SKM-1 (cell line): ENCODE data around the gene LCN2.
A peak's percentile ranks its signal among the peaks of the same experiment; 100 is the strongest.
"Not testable (repeated sequence)": the region's sequence is repeated elsewhere in the genome, so short reads cannot be mapped to it uniquely, and the experiment has no call there.

Experiments
- DNase-seq: peaks from one replicate; lab custom pipeline; 2025; ENCODE audit not compliant: unreplicated experiment; lab: John Stamatoyannopoulos, UW

LCN2 gene

DNA sequence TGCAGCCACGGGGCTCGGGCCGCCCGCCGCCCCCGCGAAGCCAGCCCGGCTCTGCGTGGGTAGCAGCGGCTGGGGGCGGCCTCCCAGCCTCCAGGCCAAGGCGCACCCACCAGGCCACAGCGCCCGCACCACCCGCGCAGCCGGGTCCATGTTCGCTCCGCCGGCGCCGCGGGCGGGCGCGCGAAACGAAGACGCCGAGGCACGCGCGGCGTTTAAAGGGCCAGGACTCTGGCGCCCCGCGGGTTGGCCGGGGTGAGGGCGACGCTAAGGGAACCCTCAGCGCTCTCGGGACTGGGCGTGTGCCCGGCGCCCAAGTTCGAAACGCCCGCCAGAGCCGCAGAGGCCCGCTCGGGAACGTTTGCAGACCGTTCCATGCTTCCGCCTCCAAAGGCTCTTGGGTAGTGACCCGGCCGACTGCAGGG lies 21.7 kb upstream of the LCN2 start, which contains the start of gene PTGES2:
Gene PTGES2, minus strand, starts transcription at position 162 of the 422 bp plus-strand sequence. Its CDS starts 12 bp downstream, at position 150.
- peak; percentile 28 for DNase-seq

GRCh38 chr9:128127990-128128835 lies 21.0 kb upstream of the LCN2 start:
- DNase-seq: peak; percentile 74

DNA sequence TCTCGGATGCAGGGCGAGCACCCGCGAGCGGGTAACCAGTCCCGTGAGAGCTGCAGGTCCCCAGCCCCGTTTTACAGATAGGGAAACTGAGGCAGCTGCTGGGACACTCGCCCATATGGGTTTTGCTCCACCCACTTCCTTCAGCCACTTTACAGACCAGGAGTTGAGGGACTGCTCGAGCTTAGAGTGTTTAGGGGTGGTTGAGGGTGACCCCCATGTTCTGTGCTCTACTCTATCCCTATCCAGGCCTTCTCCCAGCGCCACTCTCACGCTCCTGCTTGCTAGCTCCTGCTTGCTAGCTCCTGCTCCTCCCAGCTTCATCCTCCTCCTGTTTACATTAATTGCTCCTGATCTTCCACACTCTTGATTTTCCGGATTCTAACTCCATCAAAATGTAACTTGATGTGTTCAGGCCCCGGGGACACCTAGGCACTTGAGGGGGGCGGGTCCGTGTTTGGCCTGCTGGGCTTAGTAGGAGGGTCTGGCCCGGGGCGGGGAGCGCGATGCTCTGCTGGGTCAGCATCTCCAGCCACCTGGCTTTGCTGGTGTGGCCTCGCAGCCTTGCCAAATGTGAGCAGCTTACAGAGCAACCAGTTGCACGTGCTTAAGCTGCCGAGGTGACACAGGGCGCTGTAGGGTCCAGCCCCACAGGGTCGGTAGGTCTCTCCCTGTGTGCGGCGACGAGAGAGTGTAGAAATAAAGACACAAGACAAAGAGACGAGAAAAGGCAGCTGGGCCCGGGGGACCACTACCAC lies 20.2 kb upstream of the LCN2 start:
- no peak for DNase-seq

GRCh38 chr9:128129976-128130590 lies 19.2 kb upstream of the LCN2 start:
- DNase-seq: not testable (repeated sequence)

DNA sequence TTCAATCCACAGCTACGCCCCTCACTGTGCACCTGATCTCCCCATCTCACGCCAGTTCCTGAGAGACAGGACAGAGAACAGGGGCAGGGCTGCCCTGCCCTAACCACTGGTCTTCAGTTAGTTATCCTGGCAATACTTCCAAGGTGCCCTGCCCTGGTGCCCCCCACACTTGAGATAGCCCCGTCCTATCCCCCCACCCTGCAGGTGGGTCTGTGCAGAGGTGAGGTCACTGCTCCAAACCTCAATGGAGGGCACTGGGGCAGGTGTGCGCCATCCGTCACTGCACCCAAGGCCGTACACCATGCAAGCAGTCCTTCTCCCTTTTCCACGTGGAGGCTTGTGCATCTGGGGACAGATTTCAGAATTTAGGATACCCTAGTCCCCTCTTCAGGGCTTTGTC lies 18.6 kb upstream of the LCN2 start:
- not testable (repeated sequence) for DNase-seq

- not testable (repeated sequence) for DNase-seq
Observed at GRCh38 chr9:128131346-128131745, 17.9 kb upstream of the LCN2 start.

GRCh38 chr9:128132139-128132538 lies 17.1 kb upstream of the LCN2 start:
- DNase-seq: not testable (repeated sequence)

GRCh38 chr9:128135561-128135960 lies 13.7 kb upstream of the LCN2 start:
- not testable (repeated sequence) for DNase-seq

DNA sequence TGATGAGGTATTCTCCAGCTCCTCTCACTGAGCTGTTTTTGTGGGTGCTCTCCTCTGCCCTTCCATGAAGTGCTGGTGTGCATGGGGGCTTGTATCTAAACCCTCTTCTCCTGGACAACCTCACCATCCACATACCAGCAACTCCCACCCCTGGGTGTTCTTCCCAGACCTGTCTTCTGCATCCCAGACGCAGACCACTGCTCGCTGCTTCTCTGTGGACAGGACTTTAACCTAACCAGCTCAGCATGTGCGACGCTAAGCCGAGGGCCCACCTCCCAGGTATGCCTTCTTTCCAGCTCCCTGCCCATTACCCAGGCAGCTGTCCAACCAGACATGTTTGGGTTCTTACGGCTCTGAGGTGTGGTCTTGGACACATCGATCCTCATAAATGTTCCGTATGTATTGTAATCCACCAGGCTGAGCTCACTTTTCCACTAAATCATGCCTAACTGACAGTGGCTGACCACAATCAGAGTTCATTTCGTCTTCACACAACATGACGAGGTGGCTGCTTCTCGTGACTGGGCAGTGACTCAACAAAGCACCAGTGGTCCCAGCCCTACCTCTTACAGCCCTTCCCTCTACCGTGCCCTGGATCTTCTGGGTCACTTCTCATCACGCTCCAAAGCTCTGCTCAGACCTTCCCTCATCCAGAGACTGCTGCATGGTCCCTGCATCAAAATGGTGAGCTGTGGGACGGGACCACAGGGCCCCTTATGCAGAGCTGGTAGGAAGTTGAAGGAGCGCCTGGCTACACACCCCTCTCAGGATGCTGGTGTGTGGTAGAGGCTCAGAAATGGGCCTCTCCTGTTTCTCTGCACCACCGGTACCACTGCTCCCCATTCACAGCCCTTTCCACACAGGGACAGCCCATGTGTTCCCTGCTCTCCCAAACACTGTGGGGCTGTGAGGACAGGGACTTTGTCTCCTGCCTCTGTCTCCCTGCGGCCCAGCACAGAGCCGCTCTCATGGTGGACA lies 12.1 kb upstream of the LCN2 start:
- DNase-seq: no peak

DNA sequence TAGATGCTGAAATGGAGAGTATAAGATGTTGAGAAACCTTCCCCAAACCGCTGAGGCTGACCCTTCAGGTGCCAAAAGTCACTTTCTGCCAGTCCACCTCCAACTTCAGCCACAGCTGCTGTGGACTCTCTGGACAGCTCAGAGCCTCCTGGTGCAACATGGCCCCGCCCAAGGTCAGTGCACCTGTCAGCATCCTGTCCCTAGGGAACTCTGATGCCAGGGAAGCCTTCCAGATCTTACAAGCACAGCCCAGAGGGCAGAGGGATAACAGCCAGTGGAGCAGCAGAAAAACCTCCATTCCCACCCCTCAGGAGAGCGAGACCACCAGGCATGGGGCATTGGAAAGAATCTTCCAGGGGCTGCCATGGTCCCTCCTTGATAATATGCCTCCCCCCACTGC lies 11.3 kb upstream of the LCN2 start:
- no peak for DNase-seq

DNA sequence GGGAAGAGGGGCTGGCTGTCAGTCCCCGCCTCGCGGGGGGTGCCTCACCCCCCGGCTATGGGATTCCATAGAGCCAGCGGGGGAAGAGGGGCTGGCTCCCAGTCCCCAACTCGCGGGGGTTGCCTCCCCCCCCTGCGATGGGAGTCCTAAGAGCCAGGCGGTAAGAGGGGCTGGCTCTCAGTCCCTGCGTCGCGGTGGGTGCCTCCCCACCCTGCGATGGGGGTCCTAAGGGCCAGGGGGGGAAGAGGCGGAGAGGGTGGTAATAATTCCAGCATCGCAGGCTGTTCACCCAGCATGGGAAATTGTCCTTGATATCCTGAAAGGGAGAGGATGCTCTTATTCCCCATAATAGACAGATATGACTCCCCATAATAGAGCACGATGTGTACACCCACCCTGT lies 9.6 kb upstream of the LCN2 start:
- no peak for DNase-seq

DNA sequence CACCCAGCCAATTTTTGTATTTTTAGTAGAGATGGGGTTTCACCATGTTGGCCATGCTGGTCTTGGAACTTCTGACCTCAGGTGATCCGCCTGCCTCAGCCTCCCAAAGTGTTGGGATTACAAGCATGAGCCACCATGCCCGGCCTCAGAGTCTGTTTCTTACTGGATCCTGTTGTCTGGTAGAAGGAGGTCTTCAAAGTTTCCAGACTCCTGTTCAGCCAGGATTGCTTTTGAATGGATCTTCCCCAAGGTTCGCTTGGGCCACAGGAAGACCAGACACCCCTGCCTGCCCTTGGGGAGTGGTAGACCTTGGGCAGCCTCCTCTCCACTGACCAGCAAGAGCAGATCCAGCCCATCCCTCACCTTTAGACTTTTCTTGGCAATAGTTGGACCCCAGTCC lies 7.6 kb upstream of the LCN2 start:
- no peak for DNase-seq

- no peak for DNase-seq
Observed at GRCh38 chr9:128142061-128142460, 7.2 kb upstream of the LCN2 start.

GRCh38 chr9:128142596-128142995 lies 6.7 kb upstream of the LCN2 start:
- no peak for DNase-seq

- DNase-seq: no peak
Observed at GRCh38 chr9:128143525-128144238, 5.6 kb upstream of the LCN2 start.

GRCh38 chr9:128144239-128145181 lies 4.7 kb upstream of the LCN2 start:
- DNase-seq: no peak

DNA sequence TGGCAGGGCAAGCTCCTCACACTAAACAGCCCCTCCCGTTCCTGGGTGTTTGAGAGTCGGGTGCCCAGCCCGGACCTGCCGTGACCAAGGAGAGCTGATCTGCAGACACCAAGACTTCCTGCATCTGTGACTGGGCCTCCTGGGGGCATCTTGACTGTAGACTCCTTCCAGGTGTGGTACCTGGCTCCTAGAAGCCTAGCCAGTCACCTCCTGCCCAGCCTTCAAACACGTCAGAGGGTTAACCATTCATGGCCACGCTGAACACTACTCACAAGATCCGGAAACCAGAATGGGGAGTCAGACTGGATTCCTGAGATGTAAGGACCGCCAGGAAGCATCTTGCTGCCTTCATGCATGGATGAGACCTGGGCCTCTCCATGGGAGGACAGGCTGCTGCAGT lies 3.7 kb upstream of the LCN2 start:
- no peak for DNase-seq

GRCh38 chr9:128145951-128146351 lies 3.3 kb upstream of the LCN2 start:
- DNase-seq: no peak
